ENCODE measurements around the gene ANGPTL1.

- TF ChIP-seq JUNB (CRISPR knock-in tag; IDR thresholded peaks at IDR 0.05; ENCODE audit: borderline replicate concordance) = no peak
- no peak for TF ChIP-seq HNRNPLL (IDR thresholded peaks at IDR 0.05; ENCODE audit: low read depth, low read length, poor library complexity, severe bottlenecking)
- TF ChIP-seq EZH2 (conservative IDR thresholded peaks at IDR 0.05; ENCODE audit: low read depth, low read length) = no peak
- no peak for TF ChIP-seq PBX3 (CRISPR knock-in tag; IDR thresholded peaks at IDR 0.05; ENCODE audit: borderline replicate concordance)
- no peak for TF ChIP-seq PPARG (CRISPR knock-in tag; conservative IDR thresholded peaks at IDR 0.05)
- no peak for TF ChIP-seq POLR2A (IDR thresholded peaks at IDR 0.05; ENCODE audit: insufficient read depth in 1 of 2, low read depth in 2 of 2, low read length in 2 of 2)
- no peak for TF ChIP-seq CTCF (CRISPR knock-in tag; IDR thresholded peaks at IDR 0.05)
- no peak for TF ChIP-seq ZNF687 (CRISPR knock-in tag; IDR thresholded peaks at IDR 0.05)
These were observed 49.6 kb downstream of the ANGPTL1 start for GRCh38 chr1:178821134-178821866.
